ENCODE results near the gene LRRC27. TPM values are rescaled to one million over a fixed set of nuclear protein-coding genes. Genes with fewer than 3 reads are reported as not detected.

The LRRC27 gene
- total RNA-seq, 6 experiments from 2014 or later: 2.2 to 5.4 (median 3.2) TPM

DNA sequence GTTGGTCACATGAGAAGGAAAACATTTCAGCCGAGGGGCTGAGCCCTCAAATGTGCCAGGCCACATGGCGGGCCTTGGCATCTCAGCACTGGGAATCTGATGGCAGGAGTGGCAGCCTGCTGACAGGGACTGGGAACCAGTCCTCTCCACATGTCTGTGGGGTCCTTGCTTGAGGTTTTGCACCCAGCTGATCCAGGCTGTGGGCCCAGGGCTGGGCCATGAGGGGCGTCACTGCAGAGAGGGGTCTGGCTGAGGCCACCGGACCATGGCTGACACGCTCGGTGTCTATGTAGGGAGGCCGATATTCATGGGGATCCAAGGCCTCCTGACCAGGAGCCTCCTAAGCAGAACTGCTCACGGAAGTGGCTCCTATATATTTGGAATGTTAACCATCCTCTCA lies 34.0 kb downstream of the LRRC27 start:
- intact Hi-C loops (cut with DNase I): no loop called here
- ATAC-seq (no peak), DNase-seq (peak in 1 of 3 donors; percentile 28)

DNA sequence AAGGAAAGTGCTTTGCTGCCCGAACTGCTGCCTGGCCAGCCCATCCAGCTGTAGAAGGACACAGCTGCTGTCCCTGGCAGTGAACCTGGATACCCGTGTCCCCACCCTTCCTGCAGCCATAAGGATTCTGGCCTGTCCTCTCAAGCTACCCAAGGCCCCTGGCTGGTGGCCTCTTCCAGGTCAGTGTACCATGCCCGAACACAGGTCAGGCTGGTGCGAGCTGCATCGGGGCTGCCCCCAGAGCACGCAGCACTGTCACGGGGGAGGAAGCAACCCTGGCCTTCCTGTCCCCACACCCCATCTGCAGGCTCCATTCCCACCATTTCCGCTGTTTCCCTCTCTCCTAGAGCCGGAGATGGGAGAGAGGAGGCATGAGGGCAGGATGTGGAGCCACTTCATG lies 34.5 kb downstream of the LRRC27 start:
- H3K4me3 ChIP-seq: no peak overlapping the region
- ATAC-seq: no peak
- 20% methylated on average over 1 of the region's 9 CpGs for WGBS (ENCODE audit: insufficient coverage, low coverage, low lambda C conversion rate, missing lambda C conversion rate)
- peak in 1 of 3 donors; percentile 25 for DNase-seq
- TF ChIP-seq CTCF (IDR thresholded peaks at IDR 0.05) (no peak), POLR2A (IDR thresholded peaks at IDR 0.05) (no peak)
- H3K27ac ChIP-seq: no peak overlapping the region
- intact Hi-C loops (cut with DNase I): no loop called here
- no peaks in the 10 kb centered on the region for H3K4me1 ChIP-seq
- H3K36me3 ChIP-seq: peaks cover 0 to 2% (median 1%) of the 10 kb centered on the region in 4 donors
- no peaks in the 10 kb centered on the region for H3K9me3 ChIP-seq
- H3K27me3 ChIP-seq: no peaks in the 10 kb centered on the region

More for the DNA sequence above, 34.0 kb downstream of the LRRC27 start:
- no CpG with 5 or more reads among the region's 8 CpGs for WGBS (ENCODE audit: insufficient coverage, low coverage, low lambda C conversion rate, missing lambda C conversion rate)
- TF ChIP-seq CTCF (IDR thresholded peaks at IDR 0.05): no peak
- no peak for TF ChIP-seq POLR2A (IDR thresholded peaks at IDR 0.05)
- no peaks in the 10 kb centered on the region for H3K9me3 ChIP-seq
- H3K4me3 ChIP-seq: no peak overlapping the region
- peaks cover 0 to 2% (median 1%) of the 10 kb centered on the region in 4 donors for H3K36me3 ChIP-seq
- H3K4me1 ChIP-seq: no peaks in the 10 kb centered on the region
- H3K27me3 ChIP-seq: no peaks in the 10 kb centered on the region
- H3K27ac ChIP-seq: no peak overlapping the region

- DNase-seq: no peak
- intact Hi-C loops (cut with DNase I): no loop called here
- TF ChIP-seq POLR2A (IDR thresholded peaks at IDR 0.05) (no peak), CTCF (IDR thresholded peaks at IDR 0.05) (no peak)
Observed at GRCh38 chr10:132368391-132368790, 36.4 kb downstream of the LRRC27 start.

DNA sequence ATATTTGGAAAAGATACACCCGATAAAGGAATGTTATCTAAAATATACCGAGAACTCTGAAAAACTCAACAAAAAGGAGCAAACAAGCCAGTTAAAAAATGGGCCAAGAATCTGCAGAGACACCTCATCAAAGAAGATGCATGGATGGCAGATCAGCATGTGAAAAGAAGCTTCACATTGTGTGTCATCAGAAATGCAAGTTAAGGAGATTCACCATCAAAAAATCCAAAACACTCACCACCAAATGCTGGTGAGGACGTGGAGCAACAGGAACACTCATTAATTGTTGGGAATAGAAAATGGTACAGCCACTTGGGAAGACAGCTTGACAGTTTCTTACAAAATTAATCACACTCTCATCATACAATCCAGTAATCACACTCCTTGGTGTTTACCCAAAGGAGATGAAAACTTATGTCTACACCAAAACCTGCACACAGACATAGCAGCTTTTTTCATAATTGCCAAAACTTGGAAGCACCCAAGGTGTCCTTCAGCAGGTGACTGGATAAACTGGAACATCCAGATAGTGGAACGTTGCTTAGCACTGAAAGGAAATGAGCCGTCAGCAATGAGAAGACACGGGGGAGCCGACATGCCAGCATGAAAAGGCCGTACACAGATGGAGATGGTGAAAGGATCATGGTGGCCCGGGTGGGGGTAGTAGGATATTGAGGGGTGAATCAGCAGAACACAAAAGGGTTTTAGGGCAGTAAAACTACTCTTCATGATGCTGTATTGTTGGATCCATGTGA lies 37.1 kb downstream of the LRRC27 start:
- Histone ChIP-seq H3K36me3 (peaks cover 0 to 2% (median 1%) of the 10 kb centered on the region in 4 donors), H3K27ac (no peak overlapping the region), H3K4me1 (no peaks in the 10 kb centered on the region), H3K4me3 (no peak overlapping the region), H3K9me3 (no peaks in the 10 kb centered on the region), H3K27me3 (no peaks in the 10 kb centered on the region)
- 73% methylated on average over 6 of the region's 9 CpGs for WGBS (ENCODE audit: insufficient coverage, low coverage, low lambda C conversion rate, missing lambda C conversion rate)
- DNase-seq (peak in 1 of 3 donors; percentile 6), ATAC-seq (no peak)
- intact Hi-C loops (cut with DNase I): no loop called here
- TF ChIP-seq POLR2A (IDR thresholded peaks at IDR 0.05) (no peak), CTCF (IDR thresholded peaks at IDR 0.05) (no peak)

More at GRCh38 chr10:132368391-132368790, 36.4 kb downstream of the LRRC27 start:
- ATAC-seq: no peak
- H3K9me3 ChIP-seq: no peaks in the 10 kb centered on the region
- peaks cover 0 to 2% (median 1%) of the 10 kb centered on the region in 4 donors for H3K36me3 ChIP-seq
- H3K27ac ChIP-seq: no peak overlapping the region
- H3K4me3 ChIP-seq: no peak overlapping the region
- H3K4me1 ChIP-seq: no peaks in the 10 kb centered on the region
- 96% methylated on average over 4 of the region's 4 CpGs for WGBS (ENCODE audit: insufficient coverage, low coverage, low lambda C conversion rate, missing lambda C conversion rate)
- H3K27me3 ChIP-seq: no peaks in the 10 kb centered on the region
